Nephron progenitor cell (in vitro differentiated cells): ENCODE data around the gene ERCC6L.

ENCODE experiments used
- DNase-seq: peaks from one replicate; pipeline ENCODE4 v3.0.0; 2021
- H3K27ac Mint-ChIP-seq: 2 replicates; pipeline ENCODE4 v1.8.0; 2021; ENCODE audit warnings: mild to moderate bottlenecking, moderate library complexity, mixed read lengths
- H3K27me3 Mint-ChIP-seq: 2 replicates; pipeline ENCODE4 v1.8.0; 2021; ENCODE audit warnings: mild to moderate bottlenecking, low read depth, mixed read lengths; ENCODE audit not compliant: poor library complexity
- H3K36me3 Mint-ChIP-seq: 2 replicates; pipeline ENCODE4 v1.8.0; 2021; ENCODE audit warnings: low read depth, mixed read lengths
- H3K4me1 Mint-ChIP-seq: 2 replicates; pipeline ENCODE4 v1.8.0; 2021; ENCODE audit warnings: mixed read lengths
- H3K4me3 Mint-ChIP-seq: 2 replicates; pipeline ENCODE4 v1.8.0; 2021; ENCODE audit warnings: mild to moderate bottlenecking, moderate library complexity, mixed read lengths
- H3K9me3 Mint-ChIP-seq: 2 replicates; pipeline ENCODE4 v1.8.0; 2021; ENCODE audit warnings: mild to moderate bottlenecking, moderate library complexity, mixed read lengths
- CTCF ChIP-seq: fragments of 200-600 bp; sonication (generic); IDR thresholded peaks from 2 replicates; pipeline ENCODE4 v1.5.0; 2021; ENCODE audit warnings: antibody characterized with exemption

Gene ERCC6L

GRCh38 chrX:72273718-72274117, 34.9 kb upstream of the ERCC6L start:
- DNase-seq: no peak
- no peaks in the 10 kb centered on the region for H3K27me3 Mint-ChIP-seq
- peak overlapping the region; percentile 91 for H3K27ac Mint-ChIP-seq
- H3K36me3 Mint-ChIP-seq: peaks cover 63% of the 10 kb centered on the region
- no peaks in the 10 kb centered on the region for H3K9me3 Mint-ChIP-seq
- TF ChIP-seq CTCF: no peak
- H3K4me1 Mint-ChIP-seq: peaks cover 56% of the 10 kb centered on the region
- H3K4me3 Mint-ChIP-seq: peak overlapping the region; percentile 89

- no peak for DNase-seq
- TF ChIP-seq CTCF: no peak
- Mint-ChIP-seq H3K4me1 (peaks cover 50% of the 10 kb centered on the region), H3K36me3 (peaks cover 71% of the 10 kb centered on the region), H3K4me3 (peak overlapping the region; percentile 50), H3K27ac (peak overlapping the region; percentile 97), H3K27me3 (no peaks in the 10 kb centered on the region), H3K9me3 (no peaks in the 10 kb centered on the region)
Measured at GRCh38 chrX:72272868-72273267, 34.0 kb upstream of the ERCC6L start.

GRCh38 chrX:72271812-72272211, 33.0 kb upstream of the ERCC6L start:
- H3K27me3 Mint-ChIP-seq: no peaks in the 10 kb centered on the region
- peaks cover 47% of the 10 kb centered on the region for H3K4me1 Mint-ChIP-seq
- H3K36me3 Mint-ChIP-seq: peaks cover 76% of the 10 kb centered on the region
- H3K4me3 Mint-ChIP-seq: no peak overlapping the region
- no peak for TF ChIP-seq CTCF
- DNase-seq: no peak
- H3K9me3 Mint-ChIP-seq: no peaks in the 10 kb centered on the region
- peak overlapping the region; percentile 97 for H3K27ac Mint-ChIP-seq

- H3K4me1 Mint-ChIP-seq: peaks cover 47% of the 10 kb centered on the region
- peaks cover 80% of the 10 kb centered on the region for H3K36me3 Mint-ChIP-seq
- no peak for TF ChIP-seq CTCF
- peak overlapping the region; percentile 97 for H3K27ac Mint-ChIP-seq
- no peak for DNase-seq
- no peaks in the 10 kb centered on the region for H3K9me3 Mint-ChIP-seq
- no peak overlapping the region for H3K4me3 Mint-ChIP-seq
- no peaks in the 10 kb centered on the region for H3K27me3 Mint-ChIP-seq
Measured at GRCh38 chrX:72271091-72271788, 32.4 kb upstream of the ERCC6L start.

GRCh38 chrX:72270316-72270866, 31.6 kb upstream of the ERCC6L start:
- Mint-ChIP-seq H3K27me3 (no peaks in the 10 kb centered on the region), H3K27ac (no peak overlapping the region), H3K36me3 (peaks cover 77% of the 10 kb centered on the region), H3K9me3 (peaks cover under 1% of the 10 kb centered on the region), H3K4me1 (peaks cover 41% of the 10 kb centered on the region), H3K4me3 (no peak overlapping the region)
- no peak for TF ChIP-seq CTCF
- no peak for DNase-seq
